ENCODE measurements around the gene INTS3. TPM values are rescaled to one million over a fixed set of nuclear protein-coding genes. Genes with fewer than 3 reads are reported as not detected.

The INTS3 gene
- total and polyA plus RNA-seq, 9 of the 15 experiments (the other 6 are each of a cell fraction or from before 2014, with no cell fraction given) = 6.3 to 24.1 (median 14.3) TPM

DNA sequence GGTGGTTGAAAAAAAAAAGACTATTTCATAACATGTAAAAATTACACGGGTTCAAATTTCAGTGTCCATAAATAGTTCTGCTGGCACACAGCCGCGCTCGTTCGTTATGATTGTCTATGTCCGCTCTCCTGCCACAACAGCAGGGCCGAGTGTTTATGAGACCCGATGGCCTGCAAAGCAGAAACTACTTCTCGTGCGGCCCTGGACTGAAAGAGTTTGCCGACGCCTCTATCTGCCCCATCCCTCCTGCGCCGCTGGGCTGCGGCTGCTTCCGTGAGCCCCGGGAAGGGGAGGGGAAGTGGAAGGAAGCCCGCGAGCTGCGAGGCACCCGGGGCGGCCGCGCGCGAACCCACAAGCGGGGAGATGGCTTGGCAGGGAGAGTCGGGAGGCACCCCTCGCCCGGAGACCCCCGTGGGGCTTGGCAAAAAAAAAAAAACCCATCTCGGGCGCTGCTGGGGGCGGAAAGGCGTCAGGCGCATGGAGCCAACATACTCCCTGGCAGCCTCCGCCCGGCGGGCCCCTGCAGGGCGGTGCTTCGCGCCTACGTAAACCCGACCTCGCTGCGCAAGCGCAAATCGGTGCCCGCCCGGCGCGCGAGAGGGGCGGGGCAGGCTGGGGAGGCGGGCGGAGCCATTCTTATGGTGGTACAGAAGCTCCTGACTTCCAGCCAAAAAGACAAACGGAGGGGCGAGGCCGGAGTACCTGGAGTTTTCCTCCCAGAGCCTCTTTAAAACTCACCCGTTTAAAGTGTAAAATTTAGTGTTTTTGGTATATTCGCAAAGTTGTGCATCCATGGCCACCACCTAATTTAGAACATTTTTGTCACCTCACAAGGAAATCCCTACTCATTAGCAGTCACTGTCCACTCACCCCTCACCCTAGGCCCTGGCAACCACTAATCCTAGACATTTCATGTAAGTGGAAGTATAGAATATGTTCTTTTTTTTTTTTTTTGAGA lies 55.7 kb downstream of the INTS3 start (continued):
- TF ChIP-seq SMAD4 (CRISPR knock-in tag; conservative IDR thresholded peaks at IDR 0.05) (peak; percentile 62; the same call in 1 of the 2 replicates), SRF (CRISPR knock-in tag; IDR thresholded peaks at IDR 0.05) (peak in 1 of 2 experiments; percentile 67; a peak in 2 of 4 replicates), POLR3A (IDR thresholded peaks at IDR 0.05; ENCODE audit: borderline replicate concordance, extremely low read depth, insufficient read depth, insufficient read length) (no peak), GTF2E2 (tag; IDR thresholded peaks at IDR 0.05) (no peak; the same call in 1 of the 2 replicates), NR2C2 (CRISPR knock-in tag; IDR thresholded peaks at IDR 0.05) (no peak), NR2C2 (tag; IDR thresholded peaks at IDR 0.05) (peak; percentile 31; the same call in 1 of the 2 replicates), ZNF165 (CRISPR knock-in tag; IDR thresholded peaks at IDR 0.05; ENCODE audit: borderline replicate concordance) (no peak), TEAD1 (CRISPR knock-in tag; IDR thresholded peaks at IDR 0.05) (0 out of 4 replicates have a peak, but pooled peaks of 1 of the 2 experiments have one; percentile 10), NFE2L1 (tag; IDR thresholded peaks at IDR 0.05; ENCODE audit: borderline replicate concordance, low read depth) (no peak), ZNF766 (CRISPR knock-in tag; conservative IDR thresholded peaks at IDR 0.05) (no peak; the same call in 1 of the 2 replicates), RBBP5 (IDR thresholded peaks at IDR 0.05; ENCODE audit: borderline replicate concordance, insufficient read depth, low read length, poor library complexity, severe bottlenecking) (peak; percentile 75), MAZ (CRISPR knock-in tag; conservative IDR thresholded peaks at IDR 0.05 in 1 of 2, IDR thresholded peaks at IDR 0.05 in 1 of 2) (peak; percentile 85 to 94), BHLHE40 (IDR thresholded peaks at IDR 0.05; ENCODE audit: low read length) (0 out of 2 replicates have a peak, but pooled peaks have one; percentile 4)
- TF ChIP-seq, protein P1, sequence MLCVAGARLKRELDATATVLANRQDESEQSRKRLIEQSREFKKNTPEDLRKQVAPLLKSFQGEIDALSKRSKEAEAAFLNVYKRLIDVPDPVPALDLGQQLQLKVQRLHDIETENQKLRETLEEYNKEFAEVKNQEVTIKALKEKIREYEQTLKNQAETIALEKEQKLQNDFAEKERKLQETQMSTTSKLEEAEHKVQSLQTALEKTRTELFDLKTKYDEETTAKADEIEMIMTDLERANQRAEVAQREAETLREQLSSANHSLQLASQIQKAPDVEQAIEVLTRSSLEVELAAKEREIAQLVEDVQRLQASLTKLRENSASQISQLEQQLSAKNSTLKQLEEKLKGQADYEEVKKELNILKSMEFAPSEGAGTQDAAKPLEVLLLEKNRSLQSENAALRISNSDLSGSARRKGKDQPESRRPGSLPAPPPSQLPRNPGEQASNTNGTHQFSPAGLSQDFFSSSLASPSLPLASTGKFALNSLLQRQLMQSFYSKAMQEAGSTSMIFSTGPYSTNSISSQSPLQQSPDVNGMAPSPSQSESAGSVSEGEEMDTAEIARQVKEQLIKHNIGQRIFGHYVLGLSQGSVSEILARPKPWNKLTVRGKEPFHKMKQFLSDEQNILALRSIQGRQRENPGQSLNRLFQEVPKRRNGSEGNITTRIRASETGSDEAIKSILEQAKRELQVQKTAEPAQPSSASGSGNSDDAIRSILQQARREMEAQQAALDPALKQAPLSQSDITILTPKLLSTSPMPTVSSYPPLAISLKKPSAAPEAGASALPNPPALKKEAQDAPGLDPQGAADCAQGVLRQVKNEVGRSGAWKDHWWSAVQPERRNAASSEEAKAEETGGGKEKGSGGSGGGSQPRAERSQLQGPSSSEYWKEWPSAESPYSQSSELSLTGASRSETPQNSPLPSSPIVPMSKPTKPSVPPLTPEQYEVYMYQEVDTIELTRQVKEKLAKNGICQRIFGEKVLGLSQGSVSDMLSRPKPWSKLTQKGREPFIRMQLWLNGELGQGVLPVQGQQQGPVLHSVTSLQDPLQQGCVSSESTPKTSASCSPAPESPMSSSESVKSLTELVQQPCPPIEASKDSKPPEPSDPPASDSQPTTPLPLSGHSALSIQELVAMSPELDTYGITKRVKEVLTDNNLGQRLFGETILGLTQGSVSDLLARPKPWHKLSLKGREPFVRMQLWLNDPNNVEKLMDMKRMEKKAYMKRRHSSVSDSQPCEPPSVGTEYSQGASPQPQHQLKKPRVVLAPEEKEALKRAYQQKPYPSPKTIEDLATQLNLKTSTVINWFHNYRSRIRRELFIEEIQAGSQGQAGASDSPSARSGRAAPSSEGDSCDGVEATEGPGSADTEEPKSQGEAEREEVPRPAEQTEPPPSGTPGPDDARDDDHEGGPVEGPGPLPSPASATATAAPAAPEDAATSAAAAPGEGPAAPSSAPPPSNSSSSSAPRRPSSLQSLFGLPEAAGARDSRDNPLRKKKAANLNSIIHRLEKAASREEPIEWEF (CRISPR knock-in tag; IDR thresholded peaks at IDR 0.05) = 0 out of 2 replicates have a peak, but pooled peaks have one; percentile 12
- TF ChIP-seq, protein P2, sequence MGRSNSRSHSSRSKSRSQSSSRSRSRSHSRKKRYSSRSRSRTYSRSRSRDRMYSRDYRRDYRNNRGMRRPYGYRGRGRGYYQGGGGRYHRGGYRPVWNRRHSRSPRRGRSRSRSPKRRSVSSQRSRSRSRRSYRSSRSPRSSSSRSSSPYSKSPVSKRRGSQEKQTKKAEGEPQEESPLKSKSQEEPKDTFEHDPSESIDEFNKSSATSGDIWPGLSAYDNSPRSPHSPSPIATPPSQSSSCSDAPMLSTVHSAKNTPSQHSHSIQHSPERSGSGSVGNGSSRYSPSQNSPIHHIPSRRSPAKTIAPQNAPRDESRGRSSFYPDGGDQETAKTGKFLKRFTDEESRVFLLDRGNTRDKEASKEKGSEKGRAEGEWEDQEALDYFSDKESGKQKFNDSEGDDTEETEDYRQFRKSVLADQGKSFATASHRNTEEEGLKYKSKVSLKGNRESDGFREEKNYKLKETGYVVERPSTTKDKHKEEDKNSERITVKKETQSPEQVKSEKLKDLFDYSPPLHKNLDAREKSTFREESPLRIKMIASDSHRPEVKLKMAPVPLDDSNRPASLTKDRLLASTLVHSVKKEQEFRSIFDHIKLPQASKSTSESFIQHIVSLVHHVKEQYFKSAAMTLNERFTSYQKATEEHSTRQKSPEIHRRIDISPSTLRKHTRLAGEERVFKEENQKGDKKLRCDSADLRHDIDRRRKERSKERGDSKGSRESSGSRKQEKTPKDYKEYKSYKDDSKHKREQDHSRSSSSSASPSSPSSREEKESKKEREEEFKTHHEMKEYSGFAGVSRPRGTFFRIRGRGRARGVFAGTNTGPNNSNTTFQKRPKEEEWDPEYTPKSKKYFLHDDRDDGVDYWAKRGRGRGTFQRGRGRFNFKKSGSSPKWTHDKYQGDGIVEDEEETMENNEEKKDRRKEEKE (IDR thresholded peaks at IDR 0.05; ENCODE audit: borderline replicate concordance in 1 of 2, control insufficient read depth in 1 of 2, low read depth in 2 of 2, low read length in 1 of 2) = no peak

All from K562 (cell line).